IMR-90 (cell line): ENCODE measurements around the gene CEMIP2.
A peak's percentile ranks its signal among the peaks of the same experiment; 100 is the strongest.

ENCODE experiments used
- FOS ChIP-seq: fragments of 150-350 bp; IDR thresholded peaks from 2 replicates; pipeline ENCODE4 v1.6.1; 2016; ENCODE audit warnings: low read depth, low read length
- MAFK ChIP-seq: IDR thresholded peaks from 2 replicates; pipeline ENCODE4 v1.6.1; 2012; ENCODE audit warnings: low read depth, low read length, improper control_type of control experiment
- MXI1 ChIP-seq: IDR thresholded peaks from 2 replicates; pipeline ENCODE4 v1.6.1; 2012; ENCODE audit warnings: low read depth, mild to moderate bottlenecking, low read length, moderate library complexity, borderline replicate concordance
- POLR2A ChIP-seq: IDR thresholded peaks from 2 replicates; pipeline ENCODE4 v1.6.1; 2012; ENCODE audit warnings: mild to moderate bottlenecking, low read depth, low read length
- RCOR1 ChIP-seq: IDR thresholded peaks from 2 replicates; pipeline ENCODE4 v1.6.1; 2012; ENCODE audit warnings: mild to moderate bottlenecking, low read length, improper control_type of control experiment; ENCODE audit not compliant: insufficient replicate concordance
- TF ChIP-seq, protein P1 (sequence below): fragments of 150-350 bp; IDR thresholded peaks from 2 replicates; pipeline ENCODE4 v1.6.1; 2017; ENCODE audit warnings: mild to moderate bottlenecking, antibody characterized with exemption, low read length, low read depth
- TF ChIP-seq, protein P2 (sequence below): fragments of 150-350 bp; IDR thresholded peaks from 2 replicates; pipeline ENCODE4 v1.6.1; 2016; ENCODE audit warnings: low read depth, mild to moderate bottlenecking, low read length, moderate library complexity, borderline replicate concordance
- TF ChIP-seq, protein P3 (sequence below): conservative IDR thresholded peaks from 2 replicates; pipeline ENCODE4 v1.5.1; 2012; ENCODE audit warnings: mild to moderate bottlenecking, low read depth, low read length, improper control_type of control experiment

- TF ChIP-seq, protein P1, sequence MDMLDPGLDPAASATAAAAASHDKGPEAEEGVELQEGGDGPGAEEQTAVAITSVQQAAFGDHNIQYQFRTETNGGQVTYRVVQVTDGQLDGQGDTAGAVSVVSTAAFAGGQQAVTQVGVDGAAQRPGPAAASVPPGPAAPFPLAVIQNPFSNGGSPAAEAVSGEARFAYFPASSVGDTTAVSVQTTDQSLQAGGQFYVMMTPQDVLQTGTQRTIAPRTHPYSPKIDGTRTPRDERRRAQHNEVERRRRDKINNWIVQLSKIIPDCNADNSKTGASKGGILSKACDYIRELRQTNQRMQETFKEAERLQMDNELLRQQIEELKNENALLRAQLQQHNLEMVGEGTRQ = no peak
- TF ChIP-seq, protein P2, sequence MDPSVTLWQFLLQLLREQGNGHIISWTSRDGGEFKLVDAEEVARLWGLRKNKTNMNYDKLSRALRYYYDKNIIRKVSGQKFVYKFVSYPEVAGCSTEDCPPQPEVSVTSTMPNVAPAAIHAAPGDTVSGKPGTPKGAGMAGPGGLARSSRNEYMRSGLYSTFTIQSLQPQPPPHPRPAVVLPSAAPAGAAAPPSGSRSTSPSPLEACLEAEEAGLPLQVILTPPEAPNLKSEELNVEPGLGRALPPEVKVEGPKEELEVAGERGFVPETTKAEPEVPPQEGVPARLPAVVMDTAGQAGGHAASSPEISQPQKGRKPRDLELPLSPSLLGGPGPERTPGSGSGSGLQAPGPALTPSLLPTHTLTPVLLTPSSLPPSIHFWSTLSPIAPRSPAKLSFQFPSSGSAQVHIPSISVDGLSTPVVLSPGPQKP = no peak
- TF ChIP-seq, protein P3, sequence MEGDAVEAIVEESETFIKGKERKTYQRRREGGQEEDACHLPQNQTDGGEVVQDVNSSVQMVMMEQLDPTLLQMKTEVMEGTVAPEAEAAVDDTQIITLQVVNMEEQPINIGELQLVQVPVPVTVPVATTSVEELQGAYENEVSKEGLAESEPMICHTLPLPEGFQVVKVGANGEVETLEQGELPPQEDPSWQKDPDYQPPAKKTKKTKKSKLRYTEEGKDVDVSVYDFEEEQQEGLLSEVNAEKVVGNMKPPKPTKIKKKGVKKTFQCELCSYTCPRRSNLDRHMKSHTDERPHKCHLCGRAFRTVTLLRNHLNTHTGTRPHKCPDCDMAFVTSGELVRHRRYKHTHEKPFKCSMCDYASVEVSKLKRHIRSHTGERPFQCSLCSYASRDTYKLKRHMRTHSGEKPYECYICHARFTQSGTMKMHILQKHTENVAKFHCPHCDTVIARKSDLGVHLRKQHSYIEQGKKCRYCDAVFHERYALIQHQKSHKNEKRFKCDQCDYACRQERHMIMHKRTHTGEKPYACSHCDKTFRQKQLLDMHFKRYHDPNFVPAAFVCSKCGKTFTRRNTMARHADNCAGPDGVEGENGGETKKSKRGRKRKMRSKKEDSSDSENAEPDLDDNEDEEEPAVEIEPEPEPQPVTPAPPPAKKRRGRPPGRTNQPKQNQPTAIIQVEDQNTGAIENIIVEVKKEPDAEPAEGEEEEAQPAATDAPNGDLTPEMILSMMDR = no peak
- TF ChIP-seq RCOR1 (no peak), POLR2A (no peak), FOS (no peak), MAFK (peak; percentile 92), MXI1 (no peak)
Observed at GRCh38 chr9:71734950-71735349, 33.4 kb downstream of the CEMIP2 start.
